CD14-positive monocyte (primary cell): ENCODE data around the gene FBXO10. TPM values are rescaled to one million over a fixed set of nuclear protein-coding genes. Genes with fewer than 3 reads are reported as not detected.

Source experiments
- DNase-seq, 3 donors: peaks; one replicate each; pipeline ENCODE4 v3.0.0-alpha.2; 2011 to 2022
- H2AFZ ChIP-seq: 2 replicates; pipeline ENCODE4 v1.6.0; 2012; ENCODE audit warnings: mild to moderate bottlenecking, low read depth, low read length, inconsistent platforms; ENCODE audit not compliant: insufficient read depth, poor library complexity, severe bottlenecking
- H3K27ac ChIP-seq, 2 donors: 1 replicate in 1 of 2; 2 replicates in 1 of 2; pipeline ENCODE4 v1.5.1; 2012 to 2013; ENCODE audit warnings: low read length in 2 of 2, control low read depth in 1 of 2, inconsistent platforms in 1 of 2, low read depth in 1 of 2, mild to moderate bottlenecking in 1 of 2
- H3K27me3 ChIP-seq, 2 donors: one replicate each; pipeline versions ENCODE4 v1.6.0 to v1.6.1; 2011 to 2013; ENCODE audit warnings: low read length in 2 of 2; ENCODE audit not compliant: control insufficient read depth in 2 of 2, insufficient read depth in 2 of 2
- H3K36me3 ChIP-seq, 2 donors: replicated peaks in 1 of 2; 1 replicate in 1 of 2; 2 replicates in 1 of 2; pipeline versions ENCODE4 v1.5.1 to v1.6.1; 2012 to 2013; ENCODE audit warnings: low read length in 2 of 2, control low read depth in 1 of 2, inconsistent platforms in 1 of 2, mild to moderate bottlenecking in 1 of 2; ENCODE audit not compliant: insufficient read depth in 2 of 2, control insufficient read depth in 1 of 2
- H3K4me1 ChIP-seq, 2 donors: 1 replicate in 1 of 2; 2 replicates in 1 of 2; pipeline versions ENCODE4 v1.5.1 to v1.6.1; 2012 to 2013; ENCODE audit warnings: low read length in 2 of 2, control low read depth in 1 of 2, inconsistent platforms in 1 of 2, mild to moderate bottlenecking in 1 of 2, moderate library complexity in 1 of 2; ENCODE audit not compliant: insufficient read depth in 2 of 2, control insufficient read depth in 1 of 2
- H3K4me2 ChIP-seq: replicated peaks from 2 replicates; pipeline ENCODE3; 2012; ENCODE audit warnings: low read length, moderate library complexity, mild to moderate bottlenecking; ENCODE audit not compliant: poor library complexity, severe bottlenecking; ENCODE audit errors: extremely low read depth
- H3K4me3 ChIP-seq, 3 experiments: fragments of 200-600 bp in 1 of 3; sonication (generic) in 1 of 3; replicated peaks in 1 of 3; 1 replicate in 2 of 3; 2 replicates in 1 of 3; pipeline ENCODE4 v1.5.1; 2011 to 2013; ENCODE audit warnings: low read length in 3 of 3, mild to moderate bottlenecking in 3 of 3, control low read depth in 2 of 3, low read depth in 2 of 3, inconsistent platforms in 1 of 3, moderate library complexity in 1 of 3
- H3K79me2 ChIP-seq: 2 replicates; pipeline ENCODE4 v1.6.0; 2012; ENCODE audit warnings: mild to moderate bottlenecking, control low read depth, inconsistent platforms, low read length, moderate library complexity; ENCODE audit not compliant: insufficient read depth
- H3K9ac ChIP-seq: 2 replicates; pipeline ENCODE4 v1.6.0; 2017; ENCODE audit warnings: low read length, mild to moderate bottlenecking; ENCODE audit not compliant: insufficient read depth, poor library complexity, severe bottlenecking
- H3K9me3 ChIP-seq, 2 donors: replicated peaks in 1 of 2; 1 replicate in 1 of 2; 2 replicates in 1 of 2; pipeline versions ENCODE4 v1.5.1 to v1.6.1; 2012 to 2013; ENCODE audit warnings: low read length in 2 of 2, control low read depth in 1 of 2; ENCODE audit not compliant: control insufficient read depth in 1 of 2, insufficient read depth in 1 of 2
- H4K20me1 ChIP-seq: 2 replicates; pipeline ENCODE4 v1.6.0; 2012; ENCODE audit warnings: mild to moderate bottlenecking, low read length, control low read depth, moderate library complexity; ENCODE audit not compliant: insufficient read depth
- H3K27ac Mint-ChIP-seq, 7 donors: one replicate each; pipeline ENCODE4 v1.8.0; 2020; ENCODE audit warnings: mild to moderate bottlenecking in 7 of 7, mixed read lengths in 7 of 7, moderate library complexity in 6 of 7, inconsistent platforms in 2 of 7
- H3K27me3 Mint-ChIP-seq, 3 donors: one replicate each; pipeline ENCODE4 v1.8.0; 2021 to 2022; ENCODE audit warnings: low read depth in 3 of 3, mild to moderate bottlenecking in 3 of 3, mixed read lengths in 3 of 3, moderate library complexity in 3 of 3, inconsistent platforms in 1 of 3
- H3K36me3 Mint-ChIP-seq, 2 donors: one replicate each; pipeline ENCODE4 v1.8.0; 2020; ENCODE audit warnings: mixed read lengths in 2 of 2, inconsistent platforms in 1 of 2, mild to moderate bottlenecking in 1 of 2
- H3K4me1 Mint-ChIP-seq: one replicate; pipeline ENCODE4 v1.8.0; 2020; ENCODE audit warnings: mild to moderate bottlenecking, mixed read lengths
- H3K4me3 Mint-ChIP-seq, 2 donors: one replicate each; pipeline ENCODE4 v1.8.0; 2020; ENCODE audit warnings: mild to moderate bottlenecking in 2 of 2, mixed read lengths in 2 of 2, moderate library complexity in 1 of 2
- H3K9me3 Mint-ChIP-seq, 7 donors: one replicate each; pipeline ENCODE4 v1.8.0; 2020 to 2022; ENCODE audit warnings: mixed read lengths in 7 of 7, mild to moderate bottlenecking in 6 of 7, moderate library complexity in 6 of 7, inconsistent platforms in 2 of 7
- CTCF ChIP-seq: fragments of 200-600 bp; IDR thresholded peaks from one replicate; pipeline ENCODE4 v1.8.0; 2022; ENCODE audit warnings: antibody characterized with exemption, mild to moderate bottlenecking
- WGBS: methylation state at CpG from one replicate; pipeline ENCODE4 v1.1.5; 2013; ENCODE audit warnings: missing lambda C conversion rate; ENCODE audit not compliant: insufficient coverage; 5-methylcytosine and 5-hydroxymethylcytosine counted together
- intact Hi-C, 2 donors: fragments of 100-400 bp; cut with micrococcal nuclease; formaldehyde crosslinking; loops; one replicate each; pipeline versions ENCODE4 v1.15.0 to v1.15.1; 2023
- polyA plus RNA-seq, 3 donors: library from polyadenylated mRNA; depleted of rRNA in 1 of 3; unstranded in 2 of 3; stranded (reverse) in 1 of 3; fragments of 300-500 nt in 2 of 3; fragments of >200 nt in 1 of 3; fragmentation: Illumina TruSeq in 2 of 3; gene quantifications; 1 replicate in 2 of 3; 2 replicates in 1 of 3; pipeline ENCODE4 v1.2.3, GENCODE V29; 2012 to 2021

Gene FBXO10
- polyA plus RNA-seq, 3 donors = 0.08 to 1.5 TPM; not detected in 1

GRCh38 chr9:37563806-37564513, 12.2 kb downstream of the FBXO10 start:
- Histone ChIP-seq H4K20me1 (no peaks in the 10 kb centered on the region), H3K4me2 (no peak overlapping the region), H3K4me1 (no peaks in the 10 kb centered on the region), H3K36me3 (no peaks in the 10 kb centered on the region), H3K79me2 (no peaks in the 10 kb centered on the region), H3K27me3 (no peaks in the 10 kb centered on the region), H3K9ac (no peak overlapping the region), H3K9me3 (peaks cover 9 to 13% of the 10 kb centered on the region in 2 donors), H2AFZ (no peak overlapping the region), H3K4me3 (no peak overlapping the region), H3K27ac (no peak overlapping the region)
- Mint-ChIP-seq H3K9me3 (peaks cover 5 to 16% (median 14%) of the 10 kb centered on the region in 7 donors), H3K36me3 (peaks cover 3 to 4% of the 10 kb centered on the region in 2 donors), H3K27ac (no peak overlapping the region), H3K4me1 (no peaks in the 10 kb centered on the region), H3K4me3 (no peak overlapping the region), H3K27me3 (peaks cover 0 to 3% (median 0%) of the 10 kb centered on the region in 3 donors)
- DNase-seq = no peak
- no peak for TF ChIP-seq CTCF
- intact Hi-C loops = no loop called here
- 0% methylated on average over 1 of the region's 3 CpGs for WGBS

- Histone ChIP-seq H3K9ac (no peak overlapping the region), H3K79me2 (no peaks in the 10 kb centered on the region), H2AFZ (no peak overlapping the region), H3K27me3 (no peaks in the 10 kb centered on the region), H4K20me1 (no peaks in the 10 kb centered on the region), H3K4me3 (no peak overlapping the region), H3K27ac (no peak overlapping the region), H3K9me3 (peaks cover 9 to 13% of the 10 kb centered on the region in 2 donors), H3K4me2 (no peak overlapping the region), H3K4me1 (no peaks in the 10 kb centered on the region), H3K36me3 (no peaks in the 10 kb centered on the region)
- Mint-ChIP-seq H3K27ac (no peak overlapping the region), H3K27me3 (peaks cover 0 to 3% (median 0%) of the 10 kb centered on the region in 3 donors), H3K9me3 (peaks cover 5 to 16% (median 14%) of the 10 kb centered on the region in 7 donors), H3K4me3 (no peak overlapping the region), H3K36me3 (peaks cover 0 to 4% of the 10 kb centered on the region in 2 donors), H3K4me1 (no peaks in the 10 kb centered on the region)
- WGBS = no CpG with 5 or more reads among the region's 1 CpG
- no peak for DNase-seq
- intact Hi-C loops = no loop called here
- no peak for TF ChIP-seq CTCF
Observed at GRCh38 chr9:37562826-37563225, 13.4 kb downstream of the FBXO10 start.
